Gastrocnemius medialis (tissue), 4 donors: ENCODE data around the gene ITGA8. TPM values are rescaled to one million over a fixed set of nuclear protein-coding genes. Genes with fewer than 3 reads are reported as not detected.

Source experiments
- ATAC-seq, 2 donors: fragments of 150-250 bp; one replicate each; pipeline ENCODE4 v1.9.1; 2016
- DNase-seq, 2 donors: peaks; one replicate each; pipeline ENCODE4 v3.0.0-alpha.2; 2019
- H3K27ac ChIP-seq, 4 donors: fragments of 200-600 bp; sonication (generic); 1 replicate in 1 of 4; 2 replicates in 3 of 4; pipeline ENCODE4 v1.5.1; 2016 to 2018; ENCODE audit warnings: mild to moderate bottlenecking in 2 of 4, moderate library complexity in 1 of 4
- H3K27me3 ChIP-seq, 3 donors: fragments of 200-600 bp; sonication (generic) in 2 of 3; 1 replicate in 1 of 3; 2 replicates in 2 of 3; pipeline versions ENCODE4 v1.5.1 to v1.6.0; 2016 to 2019; ENCODE audit warnings: mild to moderate bottlenecking in 1 of 3, moderate library complexity in 1 of 3
- H3K36me3 ChIP-seq, 2 donors: fragments of 200-600 bp; sonication (generic) in 1 of 2; one replicate each; pipeline ENCODE4 v1.5.1; 2017 to 2018
- H3K4me1 ChIP-seq, 2 donors: fragments of 200-600 bp; sonication (generic) in 1 of 2; one replicate each; pipeline ENCODE4 v1.5.1; 2016 to 2017; ENCODE audit warnings: mild to moderate bottlenecking in 2 of 2
- H3K4me3 ChIP-seq, 4 donors: fragments of 200-600 bp; sonication (generic) in 3 of 4; 1 replicate in 1 of 4; 2 replicates in 3 of 4; pipeline ENCODE4 v1.5.1; 2016 to 2019; ENCODE audit warnings: mild to moderate bottlenecking in 2 of 4
- H3K9me3 ChIP-seq, 3 donors: fragments of 200-600 bp; sonication (generic) in 2 of 3; 1 replicate in 1 of 3; 2 replicates in 2 of 3; pipeline ENCODE4 v1.5.1; 2016 to 2019
- POLR2A ChIP-seq, 2 donors: fragments of 450-650 bp; IDR thresholded peaks; one replicate each; pipeline ENCODE4 v1.6.1; 2017; ENCODE audit warnings: antibody characterized with exemption in 2 of 2, mild to moderate bottlenecking in 2 of 2, moderate library complexity in 2 of 2
- in situ Hi-C, 4 donors: fragments of 200-750 bp; cut with MboI; loops; one replicate each; pipeline versions ENCODE4 v1.15.0 to v1.8.0; 2017; ENCODE audit warnings: low sequenced_read_pairs in 4 of 4
- intact Hi-C: fragments of 100-400 bp; cut with DNase I; formaldehyde crosslinking; loops from one replicate; pipeline ENCODE4 v1.15.1; 2023; ENCODE audit warnings: low total_unique reads
- total RNA-seq, 4 donors: library from RNA; depleted of rRNA; stranded (reverse); fragments of >200 nt; gene quantifications; one replicate each; pipeline versions ENCODE4 v1.1.0 to v1.2.3, GENCODE V29; 2016
- TF ChIP-seq, protein P1 (sequence below), 5 experiments: fragments of 450-650 bp in 3 of 5; fragments of 200-600 bp in 2 of 5; sonication (generic) in 2 of 5; IDR thresholded peaks in 4 of 5; conservative IDR thresholded peaks in 1 of 5; 1 replicate in 4 of 5; 2 replicates in 1 of 5; pipeline ENCODE4 v1.5.1; 2016 to 2019; ENCODE audit warnings: antibody characterized with exemption in 5 of 5, mild to moderate bottlenecking in 3 of 5, moderate library complexity in 3 of 5

The ITGA8 gene
- total RNA-seq, 4 donors from 2014 or later, result 1.6 to 17.4 (median 10.3) TPM

DNA sequence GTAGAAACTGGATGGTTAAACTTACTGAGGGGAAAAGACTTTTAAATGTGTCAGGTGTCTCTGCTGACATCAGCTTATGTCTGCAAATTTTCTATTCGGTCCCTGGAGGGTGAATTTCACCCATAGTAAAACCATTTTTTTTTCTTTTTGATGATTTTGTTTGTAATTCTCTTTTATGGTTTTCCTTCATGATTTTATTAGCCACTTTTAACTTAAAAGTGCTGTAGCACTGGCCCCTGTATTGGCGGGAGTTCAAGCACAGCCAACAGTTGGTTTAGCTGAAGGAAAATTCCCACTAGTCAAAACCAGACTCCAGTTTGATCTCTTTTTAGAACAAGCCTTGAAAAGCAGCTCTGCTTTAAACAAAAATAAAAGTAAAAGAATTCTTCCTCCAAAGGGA, 5.0 kb upstream of the ITGA8 start:
- Histone ChIP-seq H3K9me3 (no peaks in the 10 kb centered on the region), H3K36me3 (no peaks in the 10 kb centered on the region), H3K4me1 (no peaks in the 10 kb centered on the region), H3K4me3 (no peak overlapping the region), H3K27me3 (peaks cover 0 to 12% (median 3%) of the 10 kb centered on the region in 3 donors), H3K27ac (no peak overlapping the region)
- in situ Hi-C loops, result loop anchor here (5.0 to 25.0 kb wide), 4 partner anchors 98 to 290 kb away; no protein-coding TSS in a partner anchor
- TF ChIP-seq, protein P1, sequence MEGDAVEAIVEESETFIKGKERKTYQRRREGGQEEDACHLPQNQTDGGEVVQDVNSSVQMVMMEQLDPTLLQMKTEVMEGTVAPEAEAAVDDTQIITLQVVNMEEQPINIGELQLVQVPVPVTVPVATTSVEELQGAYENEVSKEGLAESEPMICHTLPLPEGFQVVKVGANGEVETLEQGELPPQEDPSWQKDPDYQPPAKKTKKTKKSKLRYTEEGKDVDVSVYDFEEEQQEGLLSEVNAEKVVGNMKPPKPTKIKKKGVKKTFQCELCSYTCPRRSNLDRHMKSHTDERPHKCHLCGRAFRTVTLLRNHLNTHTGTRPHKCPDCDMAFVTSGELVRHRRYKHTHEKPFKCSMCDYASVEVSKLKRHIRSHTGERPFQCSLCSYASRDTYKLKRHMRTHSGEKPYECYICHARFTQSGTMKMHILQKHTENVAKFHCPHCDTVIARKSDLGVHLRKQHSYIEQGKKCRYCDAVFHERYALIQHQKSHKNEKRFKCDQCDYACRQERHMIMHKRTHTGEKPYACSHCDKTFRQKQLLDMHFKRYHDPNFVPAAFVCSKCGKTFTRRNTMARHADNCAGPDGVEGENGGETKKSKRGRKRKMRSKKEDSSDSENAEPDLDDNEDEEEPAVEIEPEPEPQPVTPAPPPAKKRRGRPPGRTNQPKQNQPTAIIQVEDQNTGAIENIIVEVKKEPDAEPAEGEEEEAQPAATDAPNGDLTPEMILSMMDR (IDR thresholded peaks at IDR 0.05 in 4 of 5, conservative IDR thresholded peaks at IDR 0.05 in 1 of 5), result no peak
- no peak for TF ChIP-seq POLR2A (IDR thresholded peaks at IDR 0.05)
- ATAC-seq (no peak), DNase-seq (no peak)
- intact Hi-C loops, result loop anchor here (10.0 kb wide), 2 partner anchors 140 to 290 kb away; no protein-coding TSS in a partner anchor

DNA sequence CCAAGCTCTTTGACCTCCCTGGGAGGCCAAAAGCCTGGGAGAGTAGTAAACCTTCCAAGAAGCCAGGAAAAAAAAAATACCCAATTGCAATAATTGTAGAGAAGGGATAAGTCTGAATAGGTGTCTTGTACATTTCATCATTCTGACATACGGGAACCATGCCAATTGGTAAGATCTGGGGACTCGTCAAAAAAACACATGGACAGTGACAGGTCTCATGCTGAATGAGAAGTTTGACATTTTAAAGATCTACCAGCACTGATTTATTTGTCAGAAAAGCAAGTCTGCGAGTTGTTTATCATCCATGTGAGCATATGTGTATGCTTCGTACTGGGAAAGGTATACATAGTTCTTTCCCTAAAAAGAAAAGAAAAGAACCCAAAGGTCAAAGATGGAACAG, 4.1 kb upstream of the ITGA8 start:
- no peak for DNase-seq
- Histone ChIP-seq H3K27me3 (peaks cover 6 to 18% (median 8%) of the 10 kb centered on the region in 3 donors), H3K4me3 (no peak overlapping the region), H3K36me3 (no peaks in the 10 kb centered on the region), H3K9me3 (no peaks in the 10 kb centered on the region), H3K27ac (no peak overlapping the region), H3K4me1 (no peaks in the 10 kb centered on the region)
- in situ Hi-C loops, result loop anchor here in 3 of 4 donors (5.0 to 10.0 kb wide), 3 partner anchors 98 to 289 kb away; no protein-coding TSS in a partner anchor
- TF ChIP-seq, protein P1 (IDR thresholded peaks at IDR 0.05 in 4 of 5, conservative IDR thresholded peaks at IDR 0.05 in 1 of 5), result no peak
- no peak for TF ChIP-seq POLR2A (IDR thresholded peaks at IDR 0.05)
- no peak for ATAC-seq
- intact Hi-C loops, result loop anchor here (10.0 kb wide), 2 partner anchors 139 to 289 kb away; no protein-coding TSS in a partner anchor

DNA sequence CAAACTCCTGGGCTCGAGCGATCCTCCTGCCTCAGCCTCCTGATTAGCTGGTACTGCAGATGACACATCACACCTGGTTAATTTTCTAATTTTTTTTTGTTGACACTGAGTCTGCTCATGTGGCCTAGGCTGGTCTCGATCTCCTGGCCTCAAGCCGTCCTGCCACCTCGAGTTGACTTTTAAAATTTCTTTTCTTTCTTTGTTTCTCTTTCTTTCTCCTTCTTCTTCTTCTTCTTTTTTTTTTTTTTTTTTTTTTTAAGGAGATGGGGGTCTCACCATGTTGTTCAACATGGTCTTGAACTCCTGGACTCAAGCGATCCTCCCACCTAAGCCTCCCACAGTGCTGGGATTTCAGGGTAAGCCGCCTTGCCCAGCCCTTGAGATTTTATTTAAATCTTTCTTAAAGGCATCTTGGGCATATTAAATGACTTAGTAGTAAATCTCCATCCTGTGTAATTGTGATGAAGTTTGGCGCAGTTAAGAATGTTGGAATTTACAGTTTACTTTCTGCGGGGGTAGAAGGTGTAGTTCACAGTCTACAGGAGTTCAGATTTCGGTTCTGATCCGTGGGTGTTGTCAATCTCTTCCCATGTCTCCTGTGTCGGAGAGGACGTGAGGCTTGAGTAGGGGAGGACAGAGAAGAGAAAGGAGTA, 1.0 kb upstream of the ITGA8 start:
- H3K27ac ChIP-seq, result no peak overlapping the region
- H3K9me3 ChIP-seq, result no peaks in the 10 kb centered on the region
- ATAC-seq, result no peak
- intact Hi-C loops, result loop anchor here (10.0 kb wide), 2 partner anchors 136 to 286 kb away; no protein-coding TSS in a partner anchor
- H3K4me3 ChIP-seq, result no peak overlapping the region
- H3K4me1 ChIP-seq, result no peaks in the 10 kb centered on the region
- TF ChIP-seq, protein P1 (IDR thresholded peaks at IDR 0.05 in 4 of 5, conservative IDR thresholded peaks at IDR 0.05 in 1 of 5), result no peak
- no peak for TF ChIP-seq POLR2A (IDR thresholded peaks at IDR 0.05)
- no peak for DNase-seq
- in situ Hi-C loops, result loop anchor here in 3 of 4 donors (5.0 to 10.0 kb wide), 3 partner anchors 102 to 286 kb away; no protein-coding TSS in a partner anchor
- H3K36me3 ChIP-seq, result no peaks in the 10 kb centered on the region
- H3K27me3 ChIP-seq, result peaks cover 10 to 31% (median 11%) of the 10 kb centered on the region in 3 donors

DNA sequence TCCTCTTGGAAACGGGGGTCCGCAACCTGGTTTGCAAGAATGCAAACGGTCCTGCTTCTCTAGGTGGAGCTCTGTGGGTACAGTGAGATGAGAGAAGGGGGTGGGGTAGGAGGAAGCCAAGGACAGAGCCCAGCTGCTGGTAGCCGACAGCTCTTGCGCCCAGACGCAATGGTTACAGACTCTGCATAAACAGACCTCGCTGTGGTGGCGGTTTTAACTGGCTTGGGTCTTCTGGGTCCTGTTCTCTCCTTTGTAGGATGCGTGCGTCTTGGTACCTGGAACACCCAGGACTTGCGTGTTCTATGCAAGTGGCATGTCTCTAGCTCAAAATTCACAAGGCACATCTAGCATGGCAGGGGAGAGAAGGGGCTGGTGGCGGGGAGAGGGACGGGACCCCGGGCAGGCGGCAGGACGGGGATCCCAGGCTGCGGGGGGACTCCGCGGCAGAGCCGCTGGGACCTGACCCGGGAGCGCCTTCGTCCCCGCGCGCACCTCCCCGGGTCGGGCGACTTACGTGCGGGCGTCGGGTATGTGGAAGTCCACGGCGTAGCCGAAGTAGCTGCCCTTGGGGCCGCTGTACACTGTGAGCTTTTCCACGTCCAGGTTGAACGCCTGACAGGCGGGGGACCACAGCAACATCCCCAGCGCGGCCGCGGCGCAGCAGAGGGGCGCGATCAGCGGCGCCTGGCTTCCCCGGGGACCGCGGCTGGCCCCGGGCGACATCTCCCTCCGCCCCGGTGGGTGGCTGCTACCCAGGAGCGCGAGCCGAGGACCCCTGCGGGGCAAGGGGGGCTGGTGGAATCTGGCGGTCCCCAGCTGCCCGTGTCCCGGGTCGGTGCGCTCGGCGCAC, 448 bp downstream of the ITGA8 start:
- H3K9me3 ChIP-seq, result no peaks in the 10 kb centered on the region
- TF ChIP-seq, protein P1 (IDR thresholded peaks at IDR 0.05 in 4 of 5, conservative IDR thresholded peaks at IDR 0.05 in 1 of 5), result no peak
- no peak for TF ChIP-seq POLR2A (IDR thresholded peaks at IDR 0.05)
- peak overlapping the region in 2 of 4 donors; percentile 34 to 67 for H3K27ac ChIP-seq
- H3K4me1 ChIP-seq, result no peaks in the 10 kb centered on the region
- DNase-seq (no peak), ATAC-seq (peak; percentile 24 to 53)
- in situ Hi-C loops, result no loop called here
- peaks cover 10 to 31% (median 11%) of the 10 kb centered on the region in 3 donors for H3K27me3 ChIP-seq
- intact Hi-C loops, result no loop called here
- H3K4me3 ChIP-seq, result peak overlapping the region; percentile 39 to 53 (median 50)
- H3K36me3 ChIP-seq, result no peaks in the 10 kb centered on the region
